COR-L47 (cell line): ENCODE data around the gene MARS1.

Experiments
- DNase-seq: peaks from one replicate; lab custom pipeline; 2025; lab: John Stamatoyannopoulos, UW

MARS1 gene

DNA sequence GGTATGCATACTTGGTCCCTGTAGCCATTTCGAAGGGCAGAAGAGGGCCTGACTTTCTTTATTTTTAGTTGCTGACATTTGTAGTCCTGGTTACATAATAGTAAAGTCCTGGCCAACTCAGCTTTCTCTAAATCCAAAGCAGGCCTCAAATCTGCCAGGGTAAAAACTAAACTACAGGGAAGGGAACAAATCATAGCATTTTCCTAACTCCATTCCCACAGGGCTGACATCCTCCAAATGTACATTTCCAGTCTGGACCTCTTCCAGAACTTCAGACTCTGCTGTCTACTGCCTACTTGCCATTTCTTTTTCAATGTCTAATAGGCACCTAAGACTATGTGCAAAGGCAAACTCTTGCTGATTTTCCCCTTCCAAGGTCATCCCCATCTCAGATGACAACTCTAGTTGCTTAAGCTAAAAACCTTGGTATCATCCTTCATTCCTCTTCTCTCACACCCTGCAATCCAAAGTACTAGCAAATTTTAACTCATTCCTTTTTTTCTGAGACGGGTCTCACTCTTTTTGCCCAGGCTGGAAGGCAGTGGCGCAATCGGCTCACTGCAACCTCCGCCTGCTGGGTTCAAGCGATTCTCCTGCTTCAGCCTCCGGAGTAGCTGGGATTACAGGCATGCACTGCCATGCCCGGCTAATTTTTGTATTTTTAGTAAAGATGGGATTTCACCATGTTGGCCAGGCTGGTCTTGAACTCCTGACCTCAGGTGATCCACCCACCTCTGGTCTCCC is 30.5 kb downstream of the MARS1 start:
- DNase-seq = no peak

DNA sequence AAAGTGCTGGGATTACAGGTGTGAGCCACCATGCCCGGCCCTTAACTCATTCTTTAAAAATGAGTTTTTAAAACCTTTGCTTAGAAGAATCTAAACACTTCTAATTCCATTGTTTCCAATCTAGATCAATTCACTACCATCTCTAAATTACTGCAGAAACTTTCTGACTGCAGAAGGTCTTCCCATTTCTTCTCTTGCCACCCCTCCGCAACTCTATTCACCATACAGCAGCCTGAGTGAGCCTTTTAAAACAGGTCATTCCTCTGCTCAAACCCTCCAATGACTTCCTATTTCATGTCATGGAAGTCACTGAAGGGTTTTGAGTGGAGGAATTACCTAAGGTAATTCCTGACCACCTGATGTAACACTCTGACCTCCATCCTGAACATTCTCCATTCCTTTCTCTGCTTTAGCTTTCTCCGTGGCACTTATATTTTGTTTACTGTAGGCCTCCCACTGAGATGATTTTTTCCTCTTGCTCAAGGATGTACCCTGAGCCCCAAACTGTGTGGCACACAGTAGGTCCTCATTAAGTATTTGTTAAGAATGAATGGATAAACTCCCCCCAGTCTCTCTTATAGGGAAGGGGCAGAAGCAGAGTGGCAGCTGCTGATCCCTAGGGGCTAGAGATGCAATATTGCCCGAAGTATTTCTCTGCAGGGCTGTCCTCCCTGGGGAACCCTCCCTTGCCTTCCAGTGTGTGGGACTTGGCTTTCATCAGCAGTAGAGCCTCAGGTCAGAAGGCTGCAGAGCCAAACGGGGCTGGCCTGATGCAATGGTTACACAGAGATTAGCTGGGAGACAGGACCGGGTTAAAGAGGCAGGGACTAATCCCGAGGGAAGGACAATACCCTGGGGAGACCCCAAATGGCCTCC is 31.3 kb downstream of the MARS1 start:
- no peak for DNase-seq

DNA sequence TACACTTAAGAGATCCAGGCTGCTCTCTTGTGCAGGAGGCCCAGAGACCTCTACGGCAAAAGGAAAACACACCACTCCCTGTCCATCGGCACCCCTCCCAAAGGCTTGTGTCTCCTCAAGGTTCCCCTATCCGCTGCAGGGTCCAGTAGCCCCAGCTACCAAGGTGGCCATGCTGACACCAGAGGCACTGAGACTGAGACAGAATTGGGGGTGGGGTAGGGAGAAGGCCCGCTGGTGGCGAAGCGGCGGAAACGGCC is 31.9 kb downstream of the MARS1 start:
- peak; percentile 23 for DNase-seq

DNA sequence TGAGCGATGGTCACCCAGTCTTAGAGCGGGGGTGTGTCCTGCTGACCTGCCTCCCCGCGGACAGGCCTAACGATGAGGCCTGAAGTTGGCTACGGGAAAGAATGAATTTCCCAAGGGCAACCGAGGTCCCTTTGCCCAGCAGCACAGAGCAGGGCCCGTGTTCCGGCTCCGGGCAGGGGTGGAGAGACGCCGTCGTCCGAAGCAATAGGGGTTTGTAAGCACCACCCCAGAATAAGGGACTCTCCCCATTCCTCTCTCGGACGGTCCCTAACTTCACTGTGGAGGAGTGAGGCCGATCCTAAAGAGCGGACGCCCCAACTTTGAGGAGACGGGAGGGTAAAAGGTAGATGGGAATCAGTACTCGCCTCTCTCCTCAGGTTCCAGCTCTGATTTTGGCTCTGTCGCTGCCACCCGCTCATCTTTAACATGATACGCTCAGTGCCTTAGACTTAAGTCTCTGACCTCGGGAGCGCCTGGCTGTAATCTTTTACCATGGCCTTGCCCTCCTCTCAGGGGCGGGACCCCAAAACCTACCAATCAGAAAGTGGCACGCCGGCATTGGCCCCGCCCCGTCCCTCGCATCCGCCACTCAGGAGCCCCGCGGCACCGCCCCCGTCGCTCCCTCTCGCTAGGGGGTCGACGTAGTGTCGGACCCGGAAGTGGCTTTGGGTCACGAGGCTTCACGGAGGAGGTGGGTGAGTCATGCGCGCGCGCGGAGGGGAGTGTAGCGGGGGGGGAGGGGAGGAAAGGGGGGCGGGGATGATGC is 32.4 kb downstream of the MARS1 start, which contains the start of gene DDIT3:
TSS of gene DDIT3 (minus strand) at position 462 of the 766 bp plus-strand sequence. CDS start 3,108 bp downstream, outside the sequence.
- DNase-seq = peak; percentile 98

DNA sequence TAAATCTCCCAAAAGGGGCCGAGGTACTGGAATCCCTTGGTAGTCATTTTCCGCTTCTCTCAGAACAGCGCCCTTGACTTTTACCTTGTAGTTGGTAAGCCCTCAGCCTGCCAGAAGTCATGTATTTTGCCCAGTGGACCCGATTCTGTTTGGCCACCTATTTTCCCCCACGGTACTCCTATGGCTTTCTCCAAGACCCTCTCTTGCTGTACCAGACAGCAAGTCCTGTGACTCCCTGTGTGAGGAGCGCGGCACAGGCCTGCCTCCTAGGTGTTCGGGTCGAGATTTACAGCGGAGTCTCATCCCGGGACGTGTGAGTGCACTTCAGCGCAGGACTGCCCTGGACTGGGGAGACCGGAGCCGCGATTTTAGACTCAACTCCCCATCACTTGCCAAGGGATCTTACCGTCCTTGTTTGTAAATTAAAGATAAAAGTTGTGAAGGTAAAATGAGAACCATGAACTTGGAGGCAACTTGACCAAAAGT is 33.7 kb downstream of the MARS1 start:
- DNase-seq = no peak

DNA sequence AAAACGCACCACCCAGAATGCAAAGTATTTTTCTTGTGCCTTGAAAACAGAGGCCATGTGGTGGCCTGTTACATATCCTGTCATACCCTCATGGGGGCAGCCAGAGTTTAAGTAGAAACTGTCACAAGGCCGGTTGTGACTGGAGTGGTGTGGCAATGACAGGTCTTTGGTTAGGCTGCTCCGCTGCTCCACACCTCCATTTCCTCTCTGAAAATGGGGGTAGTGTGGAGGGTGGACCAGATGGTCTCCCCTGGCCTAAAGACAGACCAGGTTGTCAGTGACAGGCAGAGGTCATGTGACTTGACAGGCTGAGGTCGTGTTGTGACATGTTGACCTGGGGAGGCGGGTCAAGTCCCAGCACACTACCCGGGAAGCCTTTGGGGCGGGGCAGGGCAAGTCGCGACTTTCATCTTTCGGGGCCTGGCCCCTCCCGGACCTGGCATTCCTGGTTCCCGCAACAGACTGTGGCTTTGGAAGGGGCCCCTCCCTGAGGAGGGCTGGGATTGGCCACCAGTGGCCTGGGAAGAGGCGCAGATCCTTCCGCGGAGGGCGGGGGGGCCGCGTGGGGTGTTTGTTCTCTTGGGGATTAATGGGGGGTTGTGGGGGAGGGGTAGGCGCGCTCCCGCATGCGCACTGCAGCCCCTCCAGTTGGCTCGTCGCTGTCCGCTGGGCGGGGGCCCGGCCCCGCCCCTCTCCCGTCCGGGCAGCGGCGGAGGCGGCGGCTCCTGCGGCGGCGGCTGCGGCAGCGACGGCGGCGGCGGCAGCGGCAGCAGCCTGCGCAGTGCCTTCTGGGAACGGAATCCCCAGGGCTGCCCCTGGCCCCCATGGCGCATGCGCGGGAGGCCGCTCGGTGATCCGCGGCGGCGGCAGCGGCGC is 34.4 kb downstream of the MARS1 start, which contains the start of gene MBD6:
TSS of gene MBD6 (plus strand) at position 814 of the 876 bp plus-strand sequence. CDS start 1,480 bp downstream, outside the sequence.
- DNase-seq = peak; percentile 93

DNA sequence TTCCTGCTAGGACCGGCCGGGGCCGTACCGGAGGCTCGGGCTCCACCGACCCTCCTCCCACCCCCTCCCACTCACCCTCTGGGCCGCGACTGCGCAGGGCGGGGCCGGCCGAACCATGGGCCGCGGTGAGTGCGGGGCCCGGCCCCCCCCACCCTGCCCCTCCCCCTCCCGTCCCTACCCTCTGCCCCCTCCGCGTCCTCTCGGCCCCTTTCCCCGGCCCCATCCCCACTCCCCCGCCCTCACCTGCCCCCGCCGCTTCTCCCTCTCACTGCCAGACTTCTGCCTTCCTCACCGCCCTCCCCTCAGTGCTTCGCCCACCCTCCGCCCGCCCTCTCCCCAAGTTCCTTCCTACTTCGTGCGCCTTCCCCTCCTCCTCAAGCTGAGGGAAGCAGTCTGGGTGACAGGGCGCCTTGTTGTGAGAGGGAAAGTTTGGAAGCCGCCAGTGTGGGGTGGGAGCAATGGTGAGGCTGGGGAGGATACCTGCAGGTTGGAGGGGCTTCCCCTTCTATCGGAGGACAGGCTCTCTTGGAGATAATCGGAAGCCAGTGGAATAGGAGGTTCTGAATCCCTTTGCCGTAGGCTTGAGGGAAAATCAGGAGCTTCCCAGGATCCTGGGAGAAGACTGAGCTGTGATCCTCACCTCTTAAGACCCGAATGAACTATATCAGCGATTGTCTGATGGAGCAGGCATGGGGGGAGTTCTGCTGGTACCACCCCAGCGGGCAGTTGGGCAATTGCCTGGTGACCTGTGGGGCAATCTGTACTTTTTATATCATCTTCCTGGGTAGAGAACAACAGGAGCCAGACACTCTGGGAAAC is 35.2 kb downstream of the MARS1 start:
- peak; percentile 19 for DNase-seq

DNA sequence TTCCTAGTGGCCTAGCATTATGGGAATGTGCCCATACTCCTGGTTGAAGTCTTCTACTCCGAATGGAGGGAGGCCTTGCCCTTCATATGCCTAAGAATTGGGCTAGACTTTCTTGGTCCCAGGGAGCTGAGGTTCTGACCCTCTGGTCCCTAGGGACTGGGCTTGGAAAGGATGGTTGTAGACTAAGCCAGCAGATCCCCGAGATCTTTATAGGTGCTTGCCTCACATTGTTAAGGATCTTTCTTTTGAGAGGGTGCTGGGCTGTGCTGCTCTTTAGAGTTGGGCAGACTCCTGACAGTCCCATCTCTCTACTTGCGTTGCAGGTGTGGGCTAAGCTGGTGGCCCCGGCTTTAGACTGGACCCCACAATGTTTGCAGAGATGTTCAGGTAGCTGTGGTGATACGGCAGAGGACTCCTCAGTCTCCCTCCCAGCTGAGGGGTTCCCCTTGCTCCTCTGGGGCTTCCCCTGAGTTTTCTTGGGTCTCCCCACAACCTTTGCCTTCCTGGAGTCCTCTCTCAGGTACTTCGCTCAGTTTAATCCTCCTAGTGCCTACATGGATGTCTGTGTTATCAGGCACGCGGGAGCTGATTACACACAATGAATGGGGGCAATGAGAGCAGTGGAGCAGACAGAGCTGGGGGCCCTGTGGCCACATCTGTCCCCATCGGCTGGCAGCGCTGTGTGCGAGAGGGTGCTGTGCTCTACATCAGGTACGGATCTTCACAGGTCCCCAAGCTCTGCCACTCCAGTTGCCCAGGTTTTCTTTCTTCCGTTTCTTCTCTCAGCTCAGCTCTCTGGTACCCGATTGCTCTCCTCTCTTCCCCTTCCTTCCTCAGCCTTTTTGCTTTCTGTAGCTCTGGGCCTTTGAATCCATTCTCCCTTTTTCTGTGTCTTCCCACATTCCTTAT is 36.1 kb downstream of the MARS1 start:
- no peak for DNase-seq

DNA sequence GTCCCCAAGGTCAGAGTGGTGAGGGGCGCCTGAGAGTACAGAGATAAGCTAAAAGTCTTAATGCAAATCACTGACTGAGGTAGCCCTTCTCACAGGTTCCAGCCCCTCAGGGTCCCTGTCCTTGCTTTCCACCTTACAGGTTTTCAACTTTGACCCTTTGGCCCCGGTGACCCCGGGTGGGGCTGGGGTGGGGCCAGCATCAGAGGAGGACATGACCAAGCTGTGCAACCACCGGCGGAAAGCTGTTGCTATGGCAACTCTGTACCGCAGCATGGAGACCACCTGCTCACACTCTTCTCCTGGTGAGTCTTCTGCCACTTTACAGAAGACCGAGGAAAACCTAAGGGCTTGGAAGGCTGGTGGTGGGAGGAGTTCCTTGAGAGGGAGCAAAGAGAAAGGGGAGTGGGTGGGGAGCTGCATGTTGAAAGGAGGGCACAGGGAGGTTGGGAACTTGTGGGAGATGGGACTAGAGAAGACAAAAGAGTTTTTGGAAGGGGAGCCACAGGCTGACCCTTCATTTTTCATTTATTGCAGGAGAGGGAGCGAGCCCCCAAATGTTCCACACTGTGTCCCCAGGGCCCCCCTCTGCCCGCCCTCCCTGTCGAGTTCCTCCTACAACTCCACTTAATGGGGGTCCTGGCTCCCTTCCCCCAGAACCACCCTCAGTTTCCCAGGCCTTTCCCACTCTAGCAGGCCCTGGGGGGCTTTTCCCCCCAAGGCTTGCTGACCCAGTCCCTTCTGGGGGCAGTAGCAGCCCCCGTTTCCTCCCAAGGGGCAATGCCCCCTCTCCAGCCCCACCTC is 37.1 kb downstream of the MARS1 start:
- DNase-seq = no peak

DNA sequence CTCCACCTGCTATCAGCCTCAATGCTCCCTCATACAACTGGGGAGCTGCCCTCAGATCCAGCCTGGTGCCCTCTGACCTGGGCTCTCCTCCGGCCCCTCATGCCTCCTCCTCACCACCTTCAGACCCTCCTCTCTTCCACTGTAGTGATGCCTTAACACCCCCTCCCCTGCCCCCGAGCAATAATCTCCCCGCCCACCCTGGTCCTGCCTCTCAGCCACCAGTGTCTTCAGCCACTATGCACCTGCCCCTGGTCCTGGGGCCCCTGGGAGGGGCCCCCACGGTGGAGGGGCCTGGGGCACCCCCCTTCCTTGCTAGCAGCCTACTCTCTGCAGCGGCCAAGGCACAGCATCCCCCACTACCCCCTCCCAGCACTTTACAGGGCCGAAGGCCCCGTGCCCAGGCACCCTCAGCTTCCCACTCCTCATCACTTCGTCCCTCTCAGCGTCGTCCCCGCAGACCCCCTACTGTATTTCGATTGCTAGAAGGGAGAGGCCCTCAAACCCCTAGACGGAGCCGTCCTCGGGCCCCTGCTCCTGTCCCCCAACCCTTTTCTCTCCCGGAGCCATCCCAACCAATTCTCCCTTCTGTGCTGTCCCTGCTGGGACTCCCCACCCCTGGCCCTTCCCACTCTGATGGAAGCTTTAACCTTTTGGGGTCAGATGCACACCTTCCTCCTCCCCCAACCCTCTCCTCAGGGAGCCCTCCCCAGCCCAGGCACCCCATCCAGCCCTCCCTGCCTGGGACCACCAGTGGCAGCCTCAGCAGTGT is 37.9 kb downstream of the MARS1 start:
- no peak for DNase-seq

DNA sequence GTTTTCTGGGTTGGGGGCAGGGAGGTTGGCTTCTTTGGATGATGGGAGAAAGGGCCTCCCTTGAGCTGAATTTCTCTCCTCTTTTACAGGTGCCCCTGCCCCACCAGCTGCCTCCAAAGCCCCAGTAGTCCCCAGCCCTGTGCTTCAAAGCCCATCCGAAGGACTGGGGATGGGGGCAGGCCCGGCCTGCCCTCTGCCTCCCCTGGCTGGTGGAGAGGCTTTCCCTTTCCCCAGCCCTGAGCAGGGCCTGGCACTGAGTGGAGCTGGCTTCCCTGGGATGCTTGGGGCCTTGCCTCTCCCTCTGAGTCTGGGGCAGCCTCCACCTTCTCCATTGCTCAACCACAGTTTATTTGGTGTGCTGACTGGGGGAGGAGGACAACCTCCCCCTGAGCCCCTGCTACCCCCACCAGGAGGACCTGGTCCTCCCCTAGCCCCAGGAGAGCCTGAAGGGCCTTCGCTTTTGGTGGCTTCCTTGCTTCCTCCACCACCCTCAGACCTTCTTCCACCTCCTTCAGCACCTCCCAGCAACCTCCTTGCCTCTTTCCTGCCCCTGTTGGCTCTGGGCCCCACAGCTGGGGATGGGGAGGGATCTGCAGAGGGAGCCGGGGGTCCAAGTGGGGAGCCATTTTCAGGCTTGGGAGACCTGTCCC is 38.7 kb downstream of the MARS1 start:
- DNase-seq = no peak

DNA sequence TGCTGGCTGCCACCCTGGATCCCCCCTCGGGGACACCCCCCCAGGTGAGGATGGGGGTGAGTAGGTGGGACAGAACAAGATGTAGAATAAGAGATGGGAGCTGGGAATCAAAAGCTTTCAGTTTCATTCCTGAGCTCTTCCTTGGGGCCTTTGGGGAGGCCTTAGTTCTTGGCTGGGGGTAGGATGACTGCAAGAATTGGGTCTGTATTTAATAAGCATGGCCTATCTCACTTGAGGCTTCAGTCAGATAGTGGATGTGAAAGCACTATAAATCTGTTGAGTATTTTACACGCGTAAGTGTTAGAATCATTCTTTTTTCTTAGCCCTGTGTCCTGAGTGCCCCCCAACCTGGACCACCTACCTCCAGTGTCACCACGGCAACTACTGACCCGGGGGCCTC is 39.3 kb downstream of the MARS1 start:
- no peak for DNase-seq

DNA sequence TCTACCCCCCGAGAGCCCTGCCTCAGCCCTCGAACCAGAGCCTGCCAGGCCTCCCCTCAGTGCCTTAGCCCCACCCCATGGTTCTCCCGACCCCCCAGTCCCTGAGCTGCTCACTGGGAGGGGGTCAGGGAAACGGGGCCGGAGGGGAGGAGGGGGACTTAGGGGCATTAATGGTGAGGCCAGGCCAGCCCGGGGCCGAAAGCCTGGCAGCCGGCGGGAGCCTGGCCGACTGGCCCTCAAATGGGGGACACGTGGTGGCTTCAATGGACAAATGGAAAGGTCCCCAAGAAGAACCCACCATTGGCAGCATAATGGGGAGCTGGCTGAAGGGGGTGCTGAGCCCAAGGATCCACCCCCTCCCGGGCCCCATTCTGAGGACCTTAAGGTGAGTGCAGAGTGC is 40.3 kb downstream of the MARS1 start:
- no peak for DNase-seq

DNA sequence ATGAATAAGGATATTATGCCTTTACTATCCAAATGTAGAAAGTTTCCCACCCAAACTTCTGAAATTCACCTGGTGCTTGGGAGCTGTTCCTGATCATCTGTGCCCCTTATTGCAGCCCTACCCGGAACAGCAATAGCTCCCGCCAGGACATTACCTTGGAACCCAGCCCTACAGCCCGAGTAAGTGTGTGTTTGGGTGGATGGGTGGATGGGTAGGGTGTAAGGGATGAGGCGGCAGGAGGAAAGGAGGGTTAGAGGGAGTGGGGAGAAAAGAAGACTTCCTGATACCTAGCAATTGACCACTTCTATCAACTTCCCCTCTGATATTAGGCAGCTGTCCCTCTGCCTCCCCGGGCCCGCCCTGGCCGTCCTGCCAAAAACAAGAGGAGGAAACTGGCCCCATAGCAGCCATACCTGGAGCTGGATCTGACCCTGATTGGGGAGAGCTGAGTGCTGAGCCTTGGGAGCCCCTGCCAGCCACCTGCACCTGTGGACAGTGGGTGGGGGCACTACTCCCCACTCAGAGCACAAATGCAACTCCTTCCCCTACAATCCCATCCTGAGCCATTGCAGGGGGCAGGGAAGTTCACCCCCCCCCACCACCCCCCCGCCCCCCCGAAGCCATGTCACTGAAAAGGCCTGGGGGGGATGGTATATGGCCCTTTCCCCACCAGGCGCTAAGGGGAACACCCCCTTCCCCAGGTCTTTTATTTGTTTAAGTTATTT is 41.1 kb downstream of the MARS1 start:
- DNase-seq = no peak

DNA sequence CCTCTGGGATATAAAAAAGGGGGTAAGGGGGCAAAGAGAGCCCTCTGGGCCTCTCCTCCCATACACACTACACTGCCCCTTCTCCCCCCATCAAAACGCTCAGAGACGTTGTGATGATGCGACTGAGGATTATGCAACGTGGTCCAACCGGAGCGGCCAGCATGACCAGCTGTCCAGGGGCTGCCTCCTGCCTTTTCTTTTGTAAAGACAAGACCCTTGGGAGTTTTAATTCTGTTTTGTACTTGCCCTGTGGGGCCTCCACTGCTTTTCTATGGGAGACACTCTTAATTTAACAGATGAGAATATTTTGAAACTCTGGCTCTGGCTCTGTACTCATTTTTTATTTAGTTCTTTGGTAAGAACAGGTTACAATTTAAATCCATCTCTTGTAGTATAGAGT is 42.0 kb downstream of the MARS1 start:
- no peak for DNase-seq

DNA sequence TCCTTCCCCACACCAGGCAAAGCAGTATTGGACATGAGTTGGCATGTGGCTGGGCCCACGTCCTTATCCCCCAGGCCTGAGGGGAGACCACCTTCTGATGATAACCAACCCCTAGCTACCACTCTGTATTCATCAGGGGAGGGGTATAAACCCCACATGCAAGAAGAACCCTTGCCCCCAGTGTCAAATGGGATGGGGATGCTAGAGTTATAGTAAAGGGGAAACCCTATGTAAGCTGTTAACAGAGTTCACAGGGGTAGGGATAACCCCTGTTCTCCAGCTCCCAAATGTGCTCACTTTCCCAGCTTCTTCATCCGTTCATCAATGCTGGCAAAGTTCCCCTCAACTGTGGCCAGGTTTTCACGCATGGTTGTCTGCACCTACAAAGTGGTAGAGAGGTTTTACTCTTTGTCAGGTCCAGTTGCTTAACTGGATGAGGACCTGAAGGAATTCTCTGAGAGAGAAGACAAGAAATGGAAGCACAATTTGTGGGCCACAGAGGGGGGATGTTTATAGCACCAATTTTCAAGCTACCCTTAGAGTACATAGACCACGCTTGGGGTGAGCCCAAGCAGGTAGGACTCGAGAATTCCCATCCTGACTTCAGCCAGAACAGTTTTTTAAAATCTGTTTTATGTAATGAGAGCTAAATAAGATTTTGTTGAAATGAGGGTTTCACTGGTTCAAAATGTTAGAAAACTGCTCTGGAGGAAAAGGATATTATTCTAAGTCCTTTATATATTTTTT is 42.7 kb downstream of the MARS1 start:
- no peak for DNase-seq
